Heart left ventricle (tissue), 16 donors: ENCODE results near the gene AHSA1. TPM values are rescaled to one million over a fixed set of nuclear protein-coding genes. Genes with fewer than 3 reads are reported as not detected.

ENCODE experiments used
- ATAC-seq, 4 donors: fragments of 200-7000 bp; cut with Tn5 transposase; one replicate each; pipeline ENCODE4 v1.9.1; 2020 to 2022; ENCODE audit warnings: moderate library complexity in 4 of 4, mild to moderate bottlenecking in 3 of 4, moderate number of reproducible peaks in 1 of 4
- DNase-seq, 5 donors: peaks; one replicate each; pipeline ENCODE4 v3.0.0-alpha.2; 2020
- H3K27ac ChIP-seq, 12 donors: fragments of 200-600 bp; sonication (generic) in 4 of 12; one replicate each; pipeline versions ENCODE4 v1.5.0 to v1.8.0; 2016 to 2022; ENCODE audit warnings: mild to moderate bottlenecking in 2 of 12
- H3K27me3 ChIP-seq, 9 donors: fragments of 200-600 bp; sonication (generic) in 2 of 9; one replicate each; pipeline versions ENCODE4 v1.5.1 to v1.8.0; 2016 to 2022; ENCODE audit warnings: mild to moderate bottlenecking in 3 of 9
- H3K36me3 ChIP-seq, 9 donors: fragments of 200-600 bp; sonication (generic) in 2 of 9; one replicate each; pipeline versions ENCODE4 v1.5.0 to v1.8.0; 2018 to 2022; ENCODE audit warnings: mild to moderate bottlenecking in 2 of 9
- H3K4me1 ChIP-seq, 12 donors: fragments of 200-600 bp; sonication (generic) in 4 of 12; one replicate each; pipeline versions ENCODE4 v1.5.0 to v1.8.0; 2016 to 2022; ENCODE audit warnings: mild to moderate bottlenecking in 3 of 12
- H3K4me3 ChIP-seq, 12 donors: fragments of 200-600 bp; sonication (generic) in 4 of 12; one replicate each; pipeline versions ENCODE4 v1.5.0 to v1.8.0; 2017 to 2022; ENCODE audit warnings: mild to moderate bottlenecking in 9 of 12, moderate library complexity in 4 of 12
- H3K9me3 ChIP-seq, 12 donors: fragments of 200-600 bp; sonication (generic) in 4 of 12; one replicate each; pipeline versions ENCODE4 v1.5.0 to v1.8.0; 2016 to 2022; ENCODE audit warnings: mild to moderate bottlenecking in 1 of 12
- CTCF ChIP-seq, 12 donors: fragments of 200-600 bp; sonication (generic) in 4 of 12; IDR thresholded peaks; one replicate each; pipeline versions ENCODE4 v1.5.0 to v1.8.0; 2018 to 2022; ENCODE audit warnings: antibody characterized with exemption in 12 of 12, mild to moderate bottlenecking in 5 of 12
- POLR2A ChIP-seq, 2 donors: fragments of 450-650 bp; IDR thresholded peaks; one replicate each; pipeline ENCODE4 v1.6.1; 2017; ENCODE audit warnings: antibody characterized with exemption in 2 of 2, mild to moderate bottlenecking in 2 of 2, moderate library complexity in 2 of 2
- WGBS, 4 donors: extraction: QIAGEN DNeasy Blood & Tissue Kit in 2 of 4; methylation state at CpG; one replicate each; pipeline versions ENCODE4 v1.1.5 to v1.1.7; 2013 to 2018; 5-methylcytosine and 5-hydroxymethylcytosine counted together
- intact Hi-C, 10 donors: fragments of 100-400 bp; cut with DNase I; formaldehyde crosslinking; loops; one replicate each; pipeline versions ENCODE4 v1.11.1 to v1.14.2; 2022
- polyA plus RNA-seq, 2 donors: library from polyadenylated mRNA; stranded (reverse); fragments of 200-250 nt; gene quantifications; one replicate each; pipeline ENCODE4 v1.2.3, GENCODE V29; 2013
- total RNA-seq, 9 donors: library from RNA; depleted of rRNA in 2 of 9; stranded (reverse); fragments of >200 nt in 2 of 9; fragmentation: NEBNext Ultra II Directional in 3 of 9; extraction: Animal tissue kit (Norgen Biotek cat#: 25700) in 3 of 9; gene quantifications; one replicate each; pipeline versions ENCODE4 v1.1.0 to v1.2.4, GENCODE V29; 2016 to 2023
- donor health status: ischemic (EF 13 %, LVEDD 7.1; RV severe dilation, severe dysfunction).
- donor health status: healthy with polysubstance abuse.
- donor health status: DM: no; HTN: yes; CAD: no.
- donor health status: DM: no; HTN: no; CAD: no.
- donor health status: ischemic (EF 25% LVEDD 6.9; RV normal size, moderate dysfunction).
- donor health status: ischemic (EF 25% LVEDD 5.7; RV mildly dilated, moderate dysfunction).
- donor health status: healthy.
- donor health status: DM: yes; HTN: yes; CAD: no.
- donor health status: ischemic (EF 35%, LVEDD 5.7; RV mildly dilated, moderate dysfunction).
- donor health status: nonischemic (EF 11% LVEDD 7.7; RV severe dilation, severe dysfunction).
- donor health status: DM: yes; HTN: yes; CAD: no.
- donor health status: PGD.
- donor health status: ischemic (EF 29% LVEDD 5.4; RV normal size, mild dysfunction).
- donor health status: nonischemic (EF 23%, LVEDD 6.1; RV moderate dilation, normal function).

Gene AHSA1
- total and polyA plus RNA-seq, 11 donors: 112 to 256 (median 152) TPM

- TF ChIP-seq POLR2A (IDR thresholded peaks at IDR 0.05): no peak
- no peak for TF ChIP-seq CTCF (IDR thresholded peaks at IDR 0.05)
- Histone ChIP-seq H3K27me3 (no peaks in the 10 kb centered on the region), H3K4me1 (peaks cover 0 to 5% (median 0%) of the 10 kb centered on the region in 12 donors), H3K36me3 (peaks cover 0 to 9% (median 4%) of the 10 kb centered on the region in 9 donors), H3K9me3 (no peaks in the 10 kb centered on the region), H3K4me3 (no peak overlapping the region), H3K27ac (no peak overlapping the region)
- DNase-seq: no peak
- peak in 2 of 4 donors; percentile 14 to 38 for ATAC-seq
- WGBS, 4 donors: 57 to 69% (median 60%) methylated on average over 8 to 9 of the region's 9 CpGs
- intact Hi-C loops: no loop called here
These were observed 16.7 kb downstream of the AHSA1 start for GRCh38 chr14:77474479-77475177.

- intact Hi-C loops: no loop called here
- ATAC-seq: peak in 2 of 4 donors; percentile 14 to 16
- 78 to 84% (median 80%) methylated on average over 25 to 35 of the region's 35 CpGs for WGBS, 4 donors
These were observed 17.7 kb downstream of the AHSA1 start for GRCh38 chr14:77475432-77476115.

GRCh38 chr14:77478029-77478428 is 20.1 kb downstream of the AHSA1 start:
- Histone ChIP-seq H3K36me3 (no peaks in the 10 kb centered on the region), H3K9me3 (no peaks in the 10 kb centered on the region), H3K4me1 (peaks cover 0 to 5% (median 0%) of the 10 kb centered on the region in 12 donors), H3K27me3 (no peaks in the 10 kb centered on the region), H3K27ac (no peak overlapping the region), H3K4me3 (no peak overlapping the region)
- ATAC-seq (no peak), DNase-seq (no peak)
- intact Hi-C loops: no loop called here
- TF ChIP-seq POLR2A (IDR thresholded peaks at IDR 0.05): no peak
- no peak for TF ChIP-seq CTCF (IDR thresholded peaks at IDR 0.05)
- 88 to 91% (median 90%) methylated on average over 5 of the region's 5 CpGs for WGBS, 4 donors

More at GRCh38 chr14:77475432-77476115, 17.7 kb downstream of the AHSA1 start:
- TF ChIP-seq CTCF (IDR thresholded peaks at IDR 0.05) (no peak), POLR2A (IDR thresholded peaks at IDR 0.05) (no peak)
- no peaks in the 10 kb centered on the region for H3K9me3 ChIP-seq
- H3K36me3 ChIP-seq: no peaks in the 10 kb centered on the region
- no peak overlapping the region for H3K27ac ChIP-seq
- no peak for DNase-seq
- H3K4me1 ChIP-seq: peaks cover 0 to 5% (median 0%) of the 10 kb centered on the region in 12 donors
- no peaks in the 10 kb centered on the region for H3K27me3 ChIP-seq
- no peak overlapping the region for H3K4me3 ChIP-seq

GRCh38 chr14:77478796-77479195 is 20.9 kb downstream of the AHSA1 start:
- no peak overlapping the region for H3K27ac ChIP-seq
- no peaks in the 10 kb centered on the region for H3K27me3 ChIP-seq
- H3K9me3 ChIP-seq: no peaks in the 10 kb centered on the region
- DNase-seq: no peak
- peaks cover 0 to 5% (median 0%) of the 10 kb centered on the region in 12 donors for H3K4me1 ChIP-seq
- intact Hi-C loops: no loop called here
- no peaks in the 10 kb centered on the region for H3K36me3 ChIP-seq
- no peak for ATAC-seq
- H3K4me3 ChIP-seq: no peak overlapping the region
- WGBS, 4 donors: 76 to 86% (median 81%) methylated on average over 1 of the region's 1 CpG
- TF ChIP-seq POLR2A (IDR thresholded peaks at IDR 0.05) (no peak), CTCF (IDR thresholded peaks at IDR 0.05) (no peak)
